HG02840 (cell line): ENCODE results near the gene ODF4.

Experiments used
- ATAC-seq: cut with Tn5 transposase; IDR thresholded peaks from one replicate; pipeline ENCODE4 v1.9.1; 2021; ENCODE audit warnings: mild to moderate bottlenecking, moderate library complexity, moderate number of reproducible peaks; ENCODE audit not compliant: unreplicated experiment, low FRiP score

Gene ODF4, protein sequence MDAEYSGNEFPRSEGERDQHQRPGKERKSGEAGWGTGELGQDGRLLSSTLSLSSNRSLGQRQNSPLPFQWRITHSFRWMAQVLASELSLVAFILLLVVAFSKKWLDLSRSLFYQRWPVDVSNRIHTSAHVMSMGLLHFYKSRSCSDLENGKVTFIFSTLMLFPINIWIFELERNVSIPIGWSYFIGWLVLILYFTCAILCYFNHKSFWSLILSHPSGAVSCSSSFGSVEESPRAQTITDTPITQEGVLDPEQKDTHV

DNA sequence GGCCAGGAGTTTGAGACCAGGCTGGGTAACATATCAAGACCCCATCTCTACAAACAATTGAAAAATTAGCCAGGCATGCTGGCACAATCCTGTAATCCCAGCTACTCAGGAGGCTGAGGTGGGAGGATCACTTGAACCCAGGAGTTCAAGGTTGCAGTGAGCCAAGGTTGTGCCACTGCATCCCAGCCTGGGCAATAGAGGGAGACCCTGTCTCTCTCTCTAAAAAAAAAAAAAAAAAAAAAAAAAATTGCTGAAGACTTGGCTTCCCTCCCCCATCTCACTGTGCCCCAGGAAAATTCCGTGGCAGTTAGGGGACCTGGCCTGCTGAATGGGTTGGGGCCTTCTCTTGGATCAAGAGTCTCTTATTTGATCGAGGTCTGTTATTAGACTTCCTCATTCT, at the start of gene ODF4:
ODF4 (plus strand) TSS at position 301 of the 400 bp plus-strand sequence. CDS start 212 bp downstream, outside the sequence.
- ATAC-seq, result no peak

DNA sequence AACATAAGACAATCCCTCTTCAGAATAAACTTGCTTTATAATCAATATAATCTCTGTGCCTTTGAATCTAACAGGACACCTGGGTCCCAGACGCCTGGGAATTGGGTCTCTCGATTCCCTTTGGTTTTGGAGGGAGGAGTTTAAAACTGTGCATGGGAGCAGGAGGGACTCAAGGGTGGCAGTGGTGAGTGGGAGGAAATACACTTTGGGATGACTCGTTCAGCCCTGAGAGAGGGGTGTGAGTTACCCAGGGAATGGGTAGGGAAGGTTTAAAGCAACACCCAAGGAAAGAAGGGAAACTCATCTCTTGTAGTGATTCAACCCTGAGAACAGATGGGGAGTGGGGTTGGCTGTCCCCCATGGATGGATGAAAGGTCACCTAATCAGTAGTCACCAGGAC, 49.6 kb upstream of the ODF4 start:
- no peak for ATAC-seq

DNA sequence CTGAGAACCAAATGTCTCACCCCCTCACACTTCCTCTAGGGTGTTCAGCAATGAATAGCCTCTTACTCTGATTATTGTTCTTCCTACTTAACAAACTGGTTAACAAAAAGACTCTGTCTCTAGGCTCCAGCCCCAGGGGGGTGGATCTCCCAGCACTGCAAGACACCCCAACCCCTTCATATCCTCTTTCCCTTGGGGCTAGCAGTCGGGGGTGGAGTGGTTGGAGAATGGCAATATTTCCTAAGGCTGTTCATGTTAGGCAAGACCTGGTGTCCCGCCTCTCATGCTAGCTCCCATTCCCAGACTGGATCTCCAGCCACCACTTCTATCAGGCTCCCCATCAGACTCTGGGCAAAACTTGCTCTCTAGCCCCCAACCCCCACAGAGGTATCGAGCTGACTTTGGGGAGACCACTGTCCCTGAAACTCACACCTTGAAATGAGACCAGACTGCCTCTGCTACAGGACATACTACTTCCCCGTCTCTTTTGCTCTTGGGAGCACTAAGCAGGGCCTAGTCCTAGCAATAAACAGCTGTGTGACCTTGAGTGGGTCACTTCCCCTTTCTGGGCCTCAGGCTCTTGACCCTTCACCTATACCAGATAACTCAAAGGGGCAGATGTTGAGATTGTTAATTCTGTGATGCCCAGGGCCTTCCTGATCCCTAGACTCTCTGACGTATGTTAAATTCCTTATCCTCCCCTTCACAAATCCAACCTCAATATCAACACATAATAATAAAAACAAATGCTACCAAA, 46.8 kb upstream of the ODF4 start:
- ATAC-seq, result no peak

DNA sequence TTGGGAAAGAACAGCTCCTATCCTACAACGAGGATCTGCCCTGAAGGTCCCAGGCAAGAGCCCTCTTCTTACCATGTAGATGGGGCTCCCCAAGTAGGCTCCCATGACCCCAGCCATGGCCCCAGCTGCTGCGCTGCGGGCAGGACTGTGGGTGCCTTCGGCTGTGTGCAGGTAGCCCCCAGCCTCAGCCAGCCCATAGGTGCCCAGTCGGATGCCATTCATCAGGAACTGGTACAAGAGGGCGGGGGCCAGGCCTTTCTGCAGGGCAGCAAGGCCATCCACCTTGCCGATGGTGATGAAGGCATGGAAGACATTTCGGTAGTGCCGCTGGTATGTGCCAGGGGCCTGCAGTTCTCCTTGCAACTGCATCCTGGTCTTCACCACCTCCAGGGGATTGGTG, 45.3 kb upstream of the ODF4 start:
- no peak for ATAC-seq

DNA sequence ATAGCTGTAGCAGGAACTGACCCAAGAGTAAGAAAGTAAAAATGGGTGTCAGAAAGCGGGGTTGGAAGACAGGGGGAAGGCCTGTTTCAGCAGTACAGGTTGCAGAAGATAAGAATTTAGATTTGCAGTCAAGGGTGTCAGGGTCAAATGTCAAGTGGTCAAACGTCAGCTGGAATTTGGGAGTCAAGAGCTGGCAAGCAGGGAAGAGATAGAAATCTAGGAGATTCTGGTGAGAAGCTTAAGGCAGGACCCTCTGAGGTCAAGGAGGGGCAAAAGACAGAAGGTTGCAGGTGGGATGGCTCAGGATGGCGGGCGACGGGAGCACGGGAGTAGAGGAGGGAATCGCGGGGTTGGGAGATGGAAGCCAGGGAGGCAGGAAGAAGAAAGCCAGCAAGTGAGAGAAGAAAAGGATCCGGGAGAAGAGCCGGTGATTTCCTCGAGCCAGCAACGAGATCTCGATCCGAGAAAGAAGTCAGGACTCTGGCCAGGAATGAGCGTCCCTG, 44.8 kb upstream of the ODF4 start:
- ATAC-seq, result no peak

DNA sequence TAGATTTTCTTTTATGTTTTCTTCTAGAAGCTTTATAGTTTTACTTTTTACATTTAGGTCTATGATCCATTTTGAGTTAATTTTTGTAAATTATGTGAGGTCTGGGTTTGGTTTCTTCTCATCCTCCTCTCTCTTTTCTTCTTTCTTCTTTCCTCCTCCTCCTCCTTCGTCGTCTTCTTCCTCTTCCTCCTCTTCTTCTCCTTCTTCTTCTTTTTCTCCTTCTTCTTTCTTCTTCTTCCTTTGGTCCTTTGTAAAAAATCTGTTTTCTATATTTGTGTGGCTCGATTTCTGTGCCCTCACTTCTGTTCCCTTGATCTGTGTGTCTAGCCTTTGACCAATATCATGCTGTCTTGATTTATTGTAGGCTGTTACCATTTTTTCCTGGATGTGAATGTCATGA, 39.4 kb upstream of the ODF4 start:
- no peak for ATAC-seq

DNA sequence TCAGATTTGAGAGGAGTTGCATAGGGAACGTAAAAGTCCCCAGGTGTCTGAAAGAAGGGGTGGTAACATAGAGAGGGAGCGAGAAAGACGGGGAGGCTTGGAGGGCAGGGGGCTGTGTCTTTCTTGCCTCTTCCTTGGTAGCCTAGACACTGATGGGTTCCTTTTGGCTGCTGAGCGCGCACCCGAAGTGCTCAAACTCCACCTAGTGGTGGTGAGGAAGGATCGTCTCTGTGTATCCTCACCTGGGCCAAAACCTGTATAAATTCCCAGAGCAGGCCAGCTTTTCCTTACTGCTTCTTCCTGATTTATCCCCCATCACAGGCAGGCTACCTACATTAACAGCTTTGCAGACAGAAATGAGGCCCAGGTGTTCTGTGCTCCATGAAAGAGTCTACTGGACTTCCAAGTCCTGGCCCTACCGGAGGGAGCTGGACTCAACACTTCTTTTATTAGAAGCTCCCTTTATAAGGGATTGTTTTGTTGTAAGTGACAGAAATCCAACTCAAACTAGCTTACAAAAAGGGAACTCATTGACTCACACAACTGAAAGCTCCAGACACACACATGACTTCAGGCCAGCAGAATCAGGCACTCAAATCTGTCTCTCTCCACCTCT, 38.9 kb upstream of the ODF4 start:
- ATAC-seq, result no peak

DNA sequence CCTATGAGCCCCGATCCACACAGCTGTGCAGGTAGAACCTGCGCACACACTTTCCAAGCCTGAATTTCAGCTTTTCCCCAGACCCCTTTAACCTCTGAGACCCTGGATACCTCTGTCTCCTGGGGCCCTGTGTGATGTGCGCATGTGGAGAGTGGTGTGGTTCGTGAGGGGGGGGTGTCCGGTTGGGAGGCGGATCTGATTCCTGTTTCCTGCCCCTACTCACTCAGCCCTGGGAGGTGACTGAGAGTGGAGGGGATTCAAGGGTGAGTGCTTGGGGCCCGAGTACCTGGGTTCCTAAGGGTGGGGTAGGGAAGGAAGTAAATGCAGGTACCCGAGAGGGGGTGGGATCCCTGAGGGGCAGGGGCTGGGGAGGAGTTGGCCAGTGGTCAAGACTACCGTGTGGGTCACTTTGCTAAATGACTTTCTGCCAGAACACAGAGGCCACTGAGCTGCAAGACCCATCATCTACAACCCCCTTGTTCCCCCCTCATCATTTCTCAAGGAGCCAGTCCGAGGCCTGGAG, 29.0 kb upstream of the ODF4 start:
- ATAC-seq, result no peak

DNA sequence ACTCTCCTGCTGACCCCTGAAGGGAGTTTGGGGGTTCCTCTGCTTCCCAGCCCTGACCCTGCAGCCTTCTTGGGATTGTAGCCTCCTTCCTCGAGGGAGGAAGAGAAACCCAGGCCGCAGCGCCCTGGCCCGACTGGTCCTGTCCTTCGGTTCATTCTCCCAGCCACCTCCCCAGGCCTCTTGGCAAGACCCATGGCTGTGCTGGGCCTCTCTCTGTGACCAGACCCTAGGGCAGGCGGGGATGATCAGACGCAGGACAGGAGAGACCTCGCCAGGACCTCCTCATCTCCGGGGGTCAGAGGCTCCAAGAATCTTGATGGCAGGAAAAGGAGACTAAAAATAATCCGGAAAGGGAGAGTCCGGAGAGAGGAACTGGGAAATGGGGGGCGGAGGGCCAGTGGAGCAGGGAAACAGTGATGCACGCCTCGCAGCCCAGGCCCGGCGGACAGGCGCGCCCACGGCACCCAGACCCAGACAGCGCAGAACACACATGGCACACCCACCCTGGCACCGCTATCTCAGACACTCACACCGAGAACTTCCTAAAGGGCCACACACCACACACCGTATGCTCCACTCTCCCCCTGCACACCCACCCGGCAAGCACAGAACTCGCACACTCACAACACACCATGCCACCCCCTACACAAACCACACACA, 28.4 kb upstream of the ODF4 start:
- ATAC-seq, result no peak

DNA sequence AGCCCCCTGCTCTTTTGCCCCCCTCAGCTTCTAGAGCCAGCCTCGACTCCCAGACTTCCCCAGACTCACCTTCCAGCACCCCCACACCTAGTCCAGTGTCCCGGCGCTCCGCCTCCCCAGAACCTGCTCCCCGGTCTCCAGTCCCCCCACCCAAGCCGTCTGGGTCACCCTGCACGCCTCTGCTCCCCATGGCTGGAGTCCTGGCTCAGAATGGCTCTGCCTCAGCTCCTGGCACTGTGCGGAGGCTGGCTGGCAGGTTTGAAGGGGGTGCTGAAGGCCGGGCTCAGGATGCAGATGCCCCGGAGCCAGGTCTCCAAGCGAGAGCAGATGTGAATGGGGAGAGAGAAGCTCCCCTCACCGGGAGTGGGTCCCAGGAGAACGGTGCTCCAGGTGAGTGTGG, 27.4 kb upstream of the ODF4 start:
- no peak for ATAC-seq

DNA sequence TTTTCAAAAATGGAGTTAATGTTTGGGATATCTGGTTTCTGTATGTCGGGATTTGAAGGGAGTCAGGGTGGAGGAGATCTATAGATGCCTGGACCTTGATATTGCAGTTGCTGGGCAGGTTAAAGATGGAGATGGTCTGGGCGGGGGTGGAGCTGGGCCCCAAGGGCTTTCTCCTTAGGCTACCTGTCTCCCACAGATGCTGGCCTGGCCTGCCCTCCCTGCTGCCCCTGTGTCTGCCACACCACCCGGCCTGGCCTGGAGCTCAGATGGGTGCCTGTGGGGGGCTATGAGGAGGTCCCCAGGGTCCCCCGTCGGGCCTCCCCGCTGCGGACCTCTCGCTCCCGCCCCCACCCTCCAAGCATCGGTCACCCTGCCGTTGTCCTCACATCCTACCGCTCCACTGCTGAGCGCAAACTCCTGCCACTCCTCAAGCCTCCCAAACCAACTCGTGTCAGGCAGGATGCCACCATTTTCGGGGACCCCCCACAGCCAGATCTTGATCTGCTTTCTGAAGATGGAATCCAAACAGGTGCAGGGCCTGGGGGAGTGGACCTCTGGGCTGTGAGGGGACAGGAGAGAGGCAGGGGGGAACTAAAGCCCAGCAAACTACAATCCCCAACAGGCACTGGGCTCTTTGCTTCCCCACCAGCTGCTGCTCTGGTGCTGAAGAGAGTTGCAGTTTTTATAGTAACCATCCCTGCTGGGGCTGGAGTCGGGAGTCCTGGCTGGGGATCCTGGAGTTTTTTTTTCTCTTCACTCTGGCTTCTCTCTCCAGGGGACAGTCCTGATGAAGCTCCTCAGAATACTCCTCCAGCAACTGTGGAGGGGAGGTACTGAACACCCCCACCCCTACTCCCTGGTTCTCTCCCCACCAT, 26.7 kb upstream of the ODF4 start:
- no peak for ATAC-seq

DNA sequence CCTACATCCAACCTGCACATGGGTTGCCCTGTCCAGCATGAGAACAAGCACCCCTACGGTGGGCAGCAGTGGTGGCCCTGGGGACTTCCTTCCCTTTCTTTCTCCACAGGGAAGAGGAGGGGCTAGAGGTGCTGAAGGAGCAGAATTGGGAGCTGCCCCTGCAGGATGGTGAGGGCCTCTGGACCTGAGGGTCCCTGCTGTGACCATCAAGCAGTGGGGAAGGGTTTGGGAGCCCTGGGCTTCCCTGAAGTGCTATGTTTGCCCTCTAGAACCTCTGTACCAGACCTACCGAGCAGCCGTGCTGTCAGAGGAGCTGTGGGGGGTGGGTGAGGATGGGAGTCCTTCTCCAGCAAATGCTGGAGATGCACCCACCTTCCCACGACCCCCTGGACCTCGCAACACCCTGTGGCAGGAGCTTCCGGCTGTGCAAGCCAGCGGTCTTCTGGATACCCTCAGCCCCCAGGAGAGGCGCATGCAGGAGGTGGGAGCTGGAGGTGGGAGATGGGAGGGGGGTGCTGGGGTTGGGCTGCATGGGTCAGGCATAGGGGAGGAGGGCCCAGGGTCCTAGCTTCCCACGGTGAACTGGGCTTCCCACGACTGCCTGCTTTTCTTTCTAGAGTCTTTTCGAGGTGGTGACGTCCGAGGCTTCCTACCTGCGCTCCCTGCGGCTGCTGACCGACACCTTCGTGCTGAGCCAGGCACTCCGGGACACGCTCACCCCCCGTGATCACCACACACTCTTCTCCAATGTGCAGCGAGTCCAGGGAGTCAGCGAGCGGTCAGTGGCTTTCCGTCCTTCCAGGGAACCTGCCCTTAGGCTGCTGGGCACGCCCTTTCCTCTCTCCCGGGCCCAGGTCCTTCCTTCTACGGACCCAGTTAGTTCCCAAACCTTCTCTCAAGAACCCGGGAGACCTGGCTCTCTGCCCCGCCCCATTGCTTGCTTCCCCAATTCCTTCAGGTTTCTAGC, 24.6 kb upstream of the ODF4 start:
- ATAC-seq, result no peak

DNA sequence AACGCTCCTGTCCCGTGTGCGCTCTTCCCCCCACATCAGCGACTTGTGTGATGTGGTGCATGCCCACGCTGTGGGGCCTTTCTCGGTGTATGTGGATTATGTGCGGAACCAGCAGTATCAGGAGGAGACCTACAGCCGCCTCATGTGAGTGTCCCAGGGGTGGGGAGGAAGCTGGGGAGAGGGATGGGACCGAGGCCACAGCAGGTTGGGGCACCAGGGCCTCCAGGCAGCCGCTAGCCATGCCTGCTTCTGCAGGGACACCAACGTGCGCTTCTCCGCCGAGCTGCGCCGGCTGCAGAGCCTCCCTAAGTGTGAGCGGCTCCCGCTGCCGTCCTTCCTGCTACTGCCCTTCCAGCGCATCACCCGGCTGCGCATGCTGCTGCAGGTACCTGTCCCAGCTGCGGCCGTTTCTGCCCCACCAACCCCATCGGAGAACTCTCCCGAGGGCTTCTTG, 23.8 kb upstream of the ODF4 start:
- no peak for ATAC-seq

DNA sequence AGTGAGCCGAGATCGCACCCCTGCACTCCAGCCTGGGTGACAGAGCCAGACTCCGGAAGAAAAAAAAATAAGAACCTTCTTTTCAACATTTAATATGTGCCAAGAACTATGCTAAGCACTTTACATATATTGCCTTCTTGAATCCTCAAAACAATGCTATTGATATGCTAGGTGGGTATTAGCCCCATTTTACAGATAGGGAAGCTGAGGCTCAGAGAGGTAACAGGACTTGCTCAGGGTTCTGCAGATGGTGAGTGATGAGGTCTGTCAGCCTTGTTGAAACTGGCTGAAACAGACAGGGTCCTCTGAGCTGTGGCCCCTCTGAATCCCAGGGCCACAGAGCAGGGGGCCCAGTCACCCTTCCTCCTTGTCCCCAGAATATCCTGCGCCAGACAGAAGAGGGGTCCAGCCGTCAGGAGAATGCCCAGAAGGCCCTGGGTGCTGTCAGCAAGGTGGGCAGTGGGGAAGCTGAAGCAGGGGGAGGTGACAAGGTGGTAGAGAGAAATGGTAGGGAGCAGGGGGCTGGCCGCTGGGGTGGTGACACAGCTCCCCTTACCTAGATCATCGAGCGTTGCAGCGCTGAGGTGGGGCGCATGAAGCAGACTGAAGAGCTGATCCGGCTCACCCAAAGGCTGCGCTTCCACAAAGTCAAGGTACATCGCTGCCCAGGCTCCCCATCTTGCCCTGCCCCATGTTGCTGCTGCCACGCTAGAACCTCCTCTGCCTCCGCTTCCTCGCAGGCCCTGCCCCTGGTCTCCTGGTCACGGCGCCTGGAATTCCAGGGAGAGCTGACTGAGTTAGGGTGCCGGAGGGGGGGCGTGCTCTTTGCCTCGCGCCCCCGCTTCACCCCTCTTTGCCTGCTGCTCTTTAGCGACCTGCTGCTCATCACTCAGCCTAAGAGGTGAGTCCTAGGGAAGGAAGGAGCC, 21.4 kb upstream of the ODF4 start:
- ATAC-seq, result no peak

DNA sequence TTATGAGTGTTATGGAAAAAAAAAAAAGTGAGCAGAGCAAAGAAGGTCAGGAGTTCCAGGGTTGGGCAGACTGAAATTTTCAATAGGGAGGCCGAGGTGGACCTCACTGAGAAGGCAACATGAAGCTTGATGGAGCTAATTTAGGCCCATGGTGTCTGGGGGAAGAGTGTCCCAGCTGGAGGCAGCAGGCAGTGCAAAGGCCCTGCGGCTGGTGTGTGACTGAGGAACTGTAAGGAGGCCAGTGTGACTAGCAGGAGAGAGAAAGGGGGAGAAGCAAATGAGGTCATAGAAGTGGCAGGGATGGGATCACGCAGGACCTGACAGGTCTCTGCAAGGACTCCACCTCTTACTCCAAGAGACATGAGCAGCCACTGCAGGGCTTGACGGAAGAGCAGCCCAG, 19.4 kb upstream of the ODF4 start:
- no peak for ATAC-seq

DNA sequence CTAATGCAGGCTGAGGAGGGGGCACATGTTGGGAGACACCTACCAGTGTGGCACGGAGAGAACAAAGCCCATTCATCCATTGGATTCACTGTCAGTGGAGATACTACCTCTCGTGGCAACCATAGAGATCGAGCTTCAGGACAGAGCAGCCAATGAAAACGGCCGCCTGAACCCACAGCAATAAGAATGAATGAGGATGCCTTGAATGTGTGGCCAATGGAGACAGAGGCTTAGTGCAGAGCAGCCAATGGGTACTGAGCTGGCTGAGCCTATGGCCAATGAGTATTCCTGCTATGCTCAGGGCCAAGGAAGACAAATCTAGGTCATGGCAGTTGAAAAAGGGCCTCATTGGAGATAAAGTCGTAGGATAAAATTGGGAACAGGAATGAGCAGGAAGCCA, 18.6 kb upstream of the ODF4 start:
- ATAC-seq, result no peak

DNA sequence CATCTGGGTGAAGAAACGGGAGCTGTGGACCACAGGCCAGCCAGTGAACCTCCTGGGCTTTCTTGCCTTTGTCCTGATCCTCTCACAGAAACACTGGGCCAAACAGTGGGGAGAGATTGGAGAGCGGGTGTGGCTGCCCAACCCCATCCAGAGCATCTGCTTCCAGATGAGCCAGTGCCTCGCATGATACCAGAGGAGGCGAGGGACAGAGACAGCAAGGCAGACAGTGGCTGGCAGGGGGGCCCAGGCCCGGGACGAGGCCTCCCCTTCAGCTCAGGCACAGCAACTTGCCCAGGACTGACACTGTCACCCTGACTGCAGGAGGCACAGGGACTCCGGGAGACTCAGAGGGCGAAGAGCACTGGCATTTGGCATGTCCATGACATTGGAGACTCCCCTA, 17.6 kb upstream of the ODF4 start:
- no peak for ATAC-seq

DNA sequence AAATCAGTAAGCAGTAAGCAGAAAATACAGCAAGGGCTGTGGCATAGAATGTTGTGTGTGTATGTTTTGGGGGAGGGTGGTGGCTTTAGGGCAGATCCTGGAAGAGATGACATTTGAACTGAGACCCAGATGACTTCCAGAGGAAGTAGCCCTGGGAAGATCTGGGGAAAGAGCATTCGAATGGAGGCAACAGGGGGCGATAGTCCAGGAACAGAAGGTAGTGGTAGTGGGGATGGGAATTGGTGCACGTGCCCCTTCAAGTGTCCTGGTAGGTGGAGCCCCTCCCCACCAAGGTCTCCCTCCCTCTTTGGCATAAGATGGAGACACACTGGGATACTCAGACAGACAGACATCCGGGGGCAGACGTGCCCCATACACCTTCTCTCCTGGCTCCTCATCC, 15.5 kb upstream of the ODF4 start:
- no peak for ATAC-seq
